GM18526 (cell line): ENCODE results near the gene SVBP.

ENCODE experiments used
- POLR2A ChIP-seq: IDR thresholded peaks from 3 replicates; pipeline ENCODE4 v1.6.1; 2011; ENCODE audit not compliant: insufficient read length; ENCODE audit errors: extremely low read depth

SVBP gene

DNA sequence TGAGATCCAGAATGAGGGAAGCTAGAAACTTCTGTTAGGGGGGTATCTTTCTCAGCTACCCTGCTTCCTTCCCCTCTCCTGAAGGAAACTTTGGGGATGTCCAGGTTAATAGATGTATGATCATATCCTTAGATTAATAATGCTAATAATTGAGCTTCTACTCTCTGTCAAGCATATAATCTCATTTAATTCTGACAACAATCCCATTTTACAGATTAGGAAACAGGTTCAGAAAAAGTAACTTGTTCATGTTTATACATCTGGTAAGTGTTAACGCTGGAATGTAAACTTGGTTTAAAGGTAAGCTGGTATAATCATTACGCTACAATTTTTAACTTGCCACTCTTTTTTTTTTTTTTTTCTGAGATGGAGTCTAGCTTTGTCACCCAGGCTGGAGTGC, 34.1 kb downstream of the SVBP start:
- no peak for TF ChIP-seq POLR2A

DNA sequence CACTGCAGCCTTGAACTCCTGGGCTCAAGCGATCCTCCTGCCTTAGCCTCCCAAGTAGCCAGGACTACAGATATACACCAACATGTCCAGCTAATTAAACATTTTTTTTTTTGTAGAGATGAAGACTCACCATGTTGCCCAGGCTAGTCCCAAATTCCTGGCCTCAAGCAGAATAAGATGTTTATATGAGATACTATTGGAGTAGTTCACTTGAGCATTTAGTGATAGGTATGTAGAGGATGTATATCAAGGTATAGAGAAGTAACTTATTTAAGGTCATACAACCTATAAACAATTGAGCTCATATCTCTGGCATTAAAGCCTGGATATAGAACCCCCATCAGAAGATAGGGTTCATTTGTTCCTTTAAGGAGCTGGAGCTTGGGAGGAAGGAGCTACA, 37.0 kb downstream of the SVBP start:
- no peak for TF ChIP-seq POLR2A

DNA sequence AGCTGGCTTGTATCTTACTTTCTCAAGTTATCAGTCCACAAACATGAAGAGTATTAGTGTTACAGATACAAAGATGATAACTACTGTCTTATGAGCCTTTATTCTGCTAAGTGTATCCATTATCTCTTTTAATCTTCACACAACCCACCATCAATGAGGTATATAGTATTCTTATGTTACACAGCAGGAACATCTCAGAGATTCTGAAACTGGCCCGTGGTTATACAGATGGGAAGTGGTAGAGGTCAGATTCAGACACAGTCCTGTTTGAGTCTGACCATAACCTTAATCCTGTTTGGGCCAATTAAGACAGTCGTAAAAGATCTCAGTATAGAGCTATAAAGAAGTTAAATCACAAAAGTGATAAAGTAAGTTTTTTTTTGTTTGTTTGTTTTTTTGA, 37.5 kb downstream of the SVBP start:
- TF ChIP-seq POLR2A = no peak

DNA sequence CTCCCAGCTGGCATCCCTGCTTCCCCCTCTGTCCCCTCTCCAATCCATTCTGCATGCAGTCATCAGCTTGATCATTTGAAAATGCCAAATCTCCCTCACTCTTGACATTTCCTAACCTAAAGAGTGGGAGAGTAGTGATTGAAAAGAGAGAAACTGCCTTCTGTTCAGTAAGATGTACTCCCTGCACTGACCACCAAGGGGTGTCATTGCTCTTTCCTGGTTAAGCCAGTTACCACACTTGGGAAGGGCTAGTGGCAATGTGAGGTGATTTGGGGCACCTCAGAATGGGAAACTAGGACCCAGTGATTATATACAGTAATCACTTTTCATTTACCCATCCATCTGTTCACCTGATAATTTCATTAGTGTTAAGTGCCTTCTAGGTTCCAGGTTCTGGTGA, 39.3 kb downstream of the SVBP start:
- no peak for TF ChIP-seq POLR2A

DNA sequence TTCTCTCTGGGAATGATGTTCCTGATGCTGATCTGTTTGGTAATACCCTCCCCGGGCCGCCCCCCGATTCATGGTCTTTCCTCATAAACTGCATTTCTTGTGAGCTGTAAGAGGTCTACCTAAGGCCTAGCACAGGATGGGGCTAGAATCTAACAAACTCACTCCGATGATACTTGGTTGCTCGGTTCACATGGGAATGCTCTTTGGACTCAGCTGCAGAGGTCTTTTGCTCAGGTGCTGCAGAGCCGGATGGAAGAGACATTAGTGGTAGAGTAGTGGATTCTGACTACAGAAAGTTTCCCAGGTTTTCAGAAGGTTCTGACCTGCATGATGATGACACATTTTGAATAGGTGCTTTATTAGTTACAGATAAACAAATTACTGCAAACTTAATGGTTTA, 40.7 kb downstream of the SVBP start:
- TF ChIP-seq POLR2A = no peak

DNA sequence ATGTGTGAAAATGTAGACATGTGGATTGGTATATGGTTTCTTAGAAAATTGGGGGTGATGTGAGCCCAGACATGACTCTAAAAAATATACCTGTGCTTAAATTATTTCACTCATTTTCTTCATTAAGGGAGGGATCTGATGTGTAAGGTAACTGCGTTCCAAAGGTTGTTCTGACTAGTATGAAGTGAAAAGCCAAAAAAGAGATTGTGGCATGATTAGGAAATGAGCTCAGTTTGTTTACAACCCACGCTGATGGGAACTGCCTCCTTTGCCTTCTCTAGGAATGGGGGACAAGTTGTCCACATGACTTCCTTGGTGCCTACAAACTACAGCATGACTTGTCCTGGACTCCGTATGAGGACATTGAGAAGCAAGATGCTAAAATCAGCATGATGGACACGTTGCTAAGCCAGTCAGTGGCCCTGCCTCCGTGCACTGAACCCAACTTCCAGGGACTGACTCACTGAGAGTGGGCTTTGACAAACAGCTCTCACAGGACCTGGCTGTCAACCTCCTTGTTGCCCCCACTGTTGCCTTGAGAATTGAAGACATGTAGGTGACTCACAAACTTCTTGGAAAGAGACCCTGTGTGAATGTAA, 42.2 kb downstream of the SVBP start:
- TF ChIP-seq POLR2A = no peak

DNA sequence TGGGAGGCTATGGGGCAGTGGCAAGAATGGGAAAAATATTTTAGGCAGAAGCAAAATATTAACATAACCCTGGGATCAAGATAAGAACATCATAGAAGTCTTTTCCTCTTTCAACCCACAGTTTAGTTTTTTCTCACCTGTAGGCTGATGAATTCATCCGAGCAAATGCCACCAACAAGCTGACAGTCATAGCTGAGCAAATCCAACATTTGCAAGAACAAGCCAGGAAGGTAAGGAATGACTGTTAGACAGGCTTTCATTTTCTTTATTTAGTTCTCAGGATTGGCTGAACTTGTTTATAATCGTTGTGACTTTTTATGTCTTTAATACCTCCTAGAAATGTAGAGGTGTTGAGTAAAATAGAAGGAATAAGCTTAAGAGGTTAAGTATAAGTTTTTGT, 43.8 kb downstream of the SVBP start:
- TF ChIP-seq POLR2A = no peak

DNA sequence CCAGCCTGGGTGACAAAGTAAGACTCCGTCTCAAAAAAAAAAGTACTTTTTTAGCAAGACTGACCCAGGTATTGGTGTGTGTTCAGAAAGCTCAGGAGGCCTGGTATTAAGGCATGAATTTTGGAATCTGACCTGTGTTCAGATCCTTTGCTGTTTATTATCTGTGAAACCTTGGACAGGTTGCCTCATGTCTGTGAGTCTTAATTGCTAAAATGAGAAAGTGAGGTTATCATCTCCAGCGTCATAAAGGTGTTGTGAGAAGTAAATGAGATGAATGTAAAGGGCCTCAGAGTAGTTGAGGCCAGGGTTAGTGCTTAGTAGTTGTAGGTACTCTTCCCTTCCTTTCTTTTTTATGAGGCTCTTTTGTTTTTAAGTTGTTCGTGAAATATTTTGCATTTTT, 47.4 kb downstream of the SVBP start:
- no peak for TF ChIP-seq POLR2A

DNA sequence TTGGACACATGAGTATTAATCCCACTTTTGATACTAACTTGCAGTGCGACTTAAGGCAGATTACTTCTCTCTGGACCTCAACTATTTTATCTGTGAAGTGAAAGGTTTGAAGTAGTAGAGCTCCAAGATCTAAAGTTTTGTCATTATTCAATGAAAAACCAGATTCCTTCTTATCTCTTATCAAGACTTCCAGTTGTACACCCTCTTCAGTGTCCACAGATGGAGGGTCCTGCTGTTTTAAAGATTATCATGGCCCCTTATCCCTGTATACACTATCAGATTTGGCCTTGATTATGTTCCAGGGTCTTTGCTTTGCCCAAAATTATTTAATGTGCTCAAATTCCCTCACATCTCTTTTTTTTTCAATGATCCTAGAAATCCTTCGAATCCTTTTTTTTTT, 49.0 kb downstream of the SVBP start:
- no peak for TF ChIP-seq POLR2A

DNA sequence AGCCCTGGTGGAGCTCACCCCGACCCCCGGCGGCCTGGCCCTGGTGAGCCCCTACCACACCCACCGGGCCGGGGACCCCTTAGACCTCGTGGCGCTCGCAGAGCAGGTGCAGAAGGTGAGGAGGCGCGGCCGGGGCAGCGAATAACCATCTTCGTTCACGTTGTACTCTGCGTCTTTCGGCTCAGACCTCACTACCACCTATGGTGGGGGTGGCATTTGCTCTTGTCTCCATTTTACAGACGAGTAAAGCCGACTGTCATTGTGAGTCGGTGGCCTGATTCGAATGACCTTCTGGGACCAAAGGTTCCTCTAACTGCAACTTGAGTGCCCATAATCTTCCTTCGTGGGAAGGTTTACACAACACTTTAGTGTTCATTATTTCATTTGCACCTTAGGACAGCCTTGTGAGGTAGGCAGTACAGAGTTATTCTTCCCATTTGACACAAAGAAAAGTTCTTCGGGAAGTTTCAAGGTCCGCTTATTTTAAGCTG, 49.6 kb downstream of the SVBP start:
- TF ChIP-seq POLR2A = no peak

DNA sequence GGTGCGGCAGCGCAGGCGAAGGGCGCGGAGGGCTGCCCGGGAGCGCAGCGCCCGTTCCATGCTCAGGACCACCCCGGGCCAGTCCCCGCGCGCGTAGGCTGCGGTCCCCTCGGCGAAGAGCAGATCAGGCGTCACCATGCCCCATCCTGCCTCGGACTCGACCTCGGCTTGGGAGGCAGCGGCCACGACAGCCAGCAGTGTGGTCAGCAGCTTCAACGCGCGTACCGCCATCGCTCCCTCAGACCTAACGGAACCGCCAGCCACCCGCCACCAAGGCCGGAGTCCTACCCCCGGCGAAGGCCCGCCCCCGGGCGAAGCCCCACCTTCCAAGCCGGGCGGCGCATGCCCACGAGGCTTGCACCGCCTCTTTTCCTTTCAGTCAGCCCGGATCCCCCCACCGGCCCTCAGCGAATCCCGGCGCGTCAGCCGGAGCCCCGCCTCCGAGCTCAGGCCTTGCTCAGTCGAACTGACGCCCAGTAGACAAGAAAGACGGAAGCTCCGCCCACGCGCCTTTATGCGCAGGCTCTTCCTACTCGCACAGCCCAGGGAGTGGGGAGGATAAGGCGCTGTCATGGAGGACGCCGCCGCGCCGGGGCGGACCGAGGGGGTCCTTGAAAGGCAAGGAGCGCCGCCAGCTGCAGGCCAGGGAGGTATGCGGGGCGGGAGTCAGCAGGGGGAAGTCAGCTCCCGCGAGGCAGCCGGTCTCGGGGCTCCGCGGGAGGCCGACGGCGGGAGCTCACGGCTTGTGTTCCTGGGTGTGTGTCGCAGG, 50.3 kb downstream of the SVBP start, which contains the start of the genes C1orf50 and P3H1:
Gene C1orf50, plus strand, starts transcription at position 509 of the 769 bp plus-strand sequence. Its CDS starts 63 bp downstream, at position 572.
Gene P3H1, minus strand, starts transcription at position 288 of the 769 bp plus-strand sequence. Its CDS starts 57 bp downstream, at position 231.
- TF ChIP-seq POLR2A = peak; percentile 98

DNA sequence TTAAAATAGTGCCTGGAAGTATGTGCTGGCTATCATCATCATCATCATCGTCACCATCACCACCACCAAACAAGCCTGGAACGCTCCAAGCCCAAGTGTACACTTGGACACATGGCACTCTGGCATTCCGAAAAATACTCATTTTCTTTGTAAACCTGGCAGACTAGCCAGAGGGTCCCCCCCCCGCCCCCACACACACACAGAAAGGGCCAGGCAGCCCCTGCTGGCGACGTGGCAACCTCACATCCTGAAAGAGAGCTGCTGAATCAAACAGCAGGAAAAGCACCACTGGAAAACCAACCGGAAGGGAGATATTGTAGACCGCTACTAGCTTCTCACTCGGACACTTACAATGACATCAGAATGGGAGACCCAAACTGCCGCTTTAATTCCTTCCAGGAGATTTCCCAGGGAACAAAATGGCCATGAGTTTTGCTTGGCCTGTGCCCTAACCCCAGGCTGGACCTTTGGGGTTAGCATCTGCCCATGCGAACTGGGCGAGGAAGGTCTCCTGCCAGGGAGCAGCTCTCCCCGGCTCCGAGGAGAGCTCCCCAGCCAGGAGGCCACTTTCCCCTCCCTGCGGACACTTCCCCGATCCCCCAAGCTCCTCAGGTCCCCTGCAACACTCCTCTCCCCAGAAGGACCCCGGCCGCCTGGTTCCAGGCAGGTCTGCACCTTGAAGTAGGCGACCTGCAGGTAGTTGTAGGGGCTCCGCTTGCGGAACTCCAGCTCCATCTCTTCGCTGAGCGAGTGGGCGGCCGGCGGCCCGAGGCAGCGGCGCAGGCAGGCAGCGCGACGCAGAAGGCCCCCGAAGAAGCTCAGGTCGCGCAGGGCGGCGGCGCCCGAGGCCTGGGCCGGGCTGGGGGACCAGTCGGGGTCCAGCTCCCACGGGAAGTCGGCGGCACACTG, 51.1 kb downstream of the SVBP start:
- no peak for TF ChIP-seq POLR2A

DNA sequence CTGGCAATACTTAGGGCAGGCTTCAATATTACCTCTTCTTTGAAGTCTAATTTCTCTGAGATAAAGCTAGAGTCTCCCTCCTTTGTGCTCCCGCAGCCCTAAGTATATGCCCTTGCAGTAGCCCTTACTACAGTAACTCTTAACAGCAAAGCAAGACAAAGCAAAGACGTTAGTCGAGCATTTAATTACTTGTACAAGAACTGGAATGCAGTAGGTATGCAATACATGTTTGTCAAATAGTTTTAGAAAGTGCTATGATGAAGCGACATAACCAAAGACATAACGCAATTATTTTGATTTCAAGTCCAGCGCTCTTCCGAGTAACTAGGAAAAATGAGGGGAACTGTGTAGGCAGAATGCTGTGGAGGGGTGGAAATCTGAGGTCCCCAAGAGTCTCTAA, 51.9 kb downstream of the SVBP start:
- no peak for TF ChIP-seq POLR2A

DNA sequence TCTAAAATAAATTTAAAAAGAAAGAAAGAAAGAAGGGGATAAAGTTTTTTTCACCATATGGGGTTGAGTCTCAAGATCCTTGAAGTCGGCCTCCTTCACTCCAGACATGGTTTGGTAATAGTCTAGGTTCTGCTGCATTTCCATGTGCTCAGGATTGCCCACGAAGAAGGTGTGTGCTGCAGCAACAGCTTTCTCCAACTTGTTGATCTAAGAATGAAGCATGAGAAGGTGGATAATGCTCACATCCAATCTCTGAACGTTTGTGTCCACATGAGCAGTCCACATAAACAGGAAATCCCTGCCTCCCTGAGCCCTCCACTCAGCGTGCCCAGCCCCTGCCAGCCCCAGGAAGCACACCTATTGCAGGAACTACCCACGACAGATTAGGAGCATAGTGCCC, 54.9 kb downstream of the SVBP start:
- TF ChIP-seq POLR2A = no peak

DNA sequence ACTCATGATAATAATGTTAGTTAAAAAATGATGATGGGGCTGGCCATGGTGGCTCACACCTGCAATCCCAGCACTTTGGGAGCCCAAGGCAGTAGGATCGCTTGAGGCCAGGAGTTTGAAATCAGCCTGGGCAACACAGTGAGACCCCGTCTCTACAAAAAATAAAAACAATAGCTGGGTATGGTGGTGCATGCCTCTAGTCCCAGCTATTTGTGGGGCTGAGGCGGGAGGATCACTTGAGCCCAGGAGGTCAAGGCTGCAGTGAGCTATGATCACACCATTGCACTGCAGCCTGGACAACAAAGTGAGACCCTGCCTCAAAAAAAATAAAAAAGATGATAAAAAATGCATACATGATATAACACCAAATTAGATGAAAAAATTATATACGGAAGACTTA, 55.6 kb downstream of the SVBP start:
- no peak for TF ChIP-seq POLR2A
